NCI-H2171 treated with DMSO at 0.1 percent for 48 hours (cell line): ENCODE data around the gene GRPR.
"Not testable (repeated sequence)": the region's sequence is repeated elsewhere in the genome, so short reads cannot be mapped to it uniquely, and the experiment has no call there.

Experiments used
- DNase-seq: peaks from one replicate; lab custom pipeline; 2025; lab: John Stamatoyannopoulos, UW

Gene GRPR

GRCh38 chrX:16183843-16184242 lies 60.5 kb downstream of the GRPR start:
- DNase-seq, result not testable (repeated sequence)

- DNase-seq, result no peak
Measured at GRCh38 chrX:16185725-16186136, 62.4 kb downstream of the GRPR start.

GRCh38 chrX:16186380-16187007 lies 63.1 kb downstream of the GRPR start:
- no peak for DNase-seq

GRCh38 chrX:16187024-16187760 lies 63.8 kb downstream of the GRPR start:
- DNase-seq, result no peak

- no peak for DNase-seq
Measured at GRCh38 chrX:16188687-16189086, 65.3 kb downstream of the GRPR start.

GRCh38 chrX:16191605-16192004 lies 68.2 kb downstream of the GRPR start:
- no peak for DNase-seq

GRCh38 chrX:16196829-16197228 lies 73.5 kb downstream of the GRPR start:
- no peak for DNase-seq

GRCh38 chrX:16199343-16199742 lies 76.0 kb downstream of the GRPR start:
- DNase-seq, result no peak

GRCh38 chrX:16202943-16203342 lies 79.6 kb downstream of the GRPR start:
- DNase-seq, result no peak
